ENCODE data around the gene ADCY2.

Gene ADCY2

DNA sequence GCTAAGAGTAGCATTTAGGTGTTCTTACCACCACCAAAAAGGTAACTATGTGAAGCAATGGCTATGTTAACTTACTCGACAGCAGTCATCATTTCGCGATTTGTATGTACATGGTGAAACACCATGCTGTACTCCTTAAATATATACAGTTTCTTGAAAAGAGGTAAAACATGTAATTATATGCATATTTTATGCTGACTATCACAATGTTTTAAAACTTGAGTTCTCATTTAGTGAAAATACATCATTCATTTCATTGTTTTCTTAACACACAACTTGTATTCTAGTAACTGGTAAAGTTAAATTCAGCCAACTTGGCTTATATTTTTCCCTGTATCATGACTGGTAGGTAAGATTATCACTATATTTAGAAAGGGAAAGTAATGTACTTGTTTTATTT lies 189.9 kb downstream of the ADCY2 start:
- Histone ChIP-seq H3K4me2 (ENCODE audit: low read length) (no peak overlapping the region), H3K27me3 (ENCODE audit: insufficient read depth, low read length, poor library complexity) (no peaks in the 10 kb centered on the region), H3K36me3 (ENCODE audit: control insufficient read depth, insufficient read depth, low read length) (no peaks in the 10 kb centered on the region), H3K9ac (ENCODE audit: low read length) (no peak overlapping the region), H3K79me1 (ENCODE audit: low read length) (peaks cover 2% of the 10 kb centered on the region), H3K18ac (ENCODE audit: low read length) (no peak overlapping the region), H2BK120ac (ENCODE audit: low read depth, low read length) (no peak overlapping the region), H4K8ac (ENCODE audit: low read depth, low read length) (no peak overlapping the region), H3K4me3 (ENCODE audit: low read length) (no peak overlapping the region), H4K5ac (ENCODE audit: low read length) (no peak overlapping the region), H3K4me1 (ENCODE audit: control insufficient read depth, low read depth, low read length) (no peaks in the 10 kb centered on the region), H3K27ac (ENCODE audit: low read depth, low read length) (no peak overlapping the region), H2AK5ac (ENCODE audit: low read length) (no peak overlapping the region), H3K56ac (ENCODE audit: low read length) (no peak overlapping the region), H3K4ac (ENCODE audit: low read depth, low read length) (no peak overlapping the region), H2BK5ac (ENCODE audit: low read length) (no peak overlapping the region), H3K23ac (ENCODE audit: low read length) (no peak overlapping the region), H2BK15ac (replicated peaks; ENCODE audit: low read depth) (no peak overlapping the region), H3K79me2 (ENCODE audit: control insufficient read depth, insufficient read depth, low read length) (no peaks in the 10 kb centered on the region)
- DNase-seq = no peak
- no CpG with 5 or more reads among the region's 3 CpGs for WGBS (ENCODE audit: extremely low coverage, insufficient coverage, low lambda C conversion rate)

DNA sequence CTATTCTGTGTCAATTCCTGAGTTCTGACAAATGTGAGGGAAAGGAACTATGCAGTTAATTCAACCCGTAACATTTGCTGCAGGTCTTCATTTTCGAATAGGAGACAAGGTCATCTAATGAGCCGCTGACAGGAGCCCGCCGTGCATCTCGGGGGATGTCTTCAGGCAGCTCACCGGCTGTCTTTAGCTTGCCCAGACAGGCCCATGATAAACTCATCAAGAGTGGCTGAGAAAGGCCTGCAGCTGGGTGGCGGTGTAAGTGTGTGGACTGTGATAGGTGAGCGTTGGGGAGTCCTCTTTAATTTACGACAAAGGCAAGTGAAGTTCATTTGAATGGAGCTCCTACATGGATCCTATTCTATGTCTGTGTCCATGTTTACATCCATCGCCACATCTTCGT lies 190.5 kb downstream of the ADCY2 start:
- no peaks in the 10 kb centered on the region for H3K36me3 ChIP-seq (ENCODE audit: control insufficient read depth, insufficient read depth, low read length)
- H3K79me1 ChIP-seq (ENCODE audit: low read length) = peaks cover 2% of the 10 kb centered on the region
- no peaks in the 10 kb centered on the region for H3K4me1 ChIP-seq (ENCODE audit: control insufficient read depth, low read depth, low read length)
- H4K5ac ChIP-seq (ENCODE audit: low read length) = no peak overlapping the region
- H3K18ac ChIP-seq (ENCODE audit: low read length) = no peak overlapping the region
- H3K79me2 ChIP-seq (ENCODE audit: control insufficient read depth, insufficient read depth, low read length) = no peaks in the 10 kb centered on the region
- H3K27me3 ChIP-seq (ENCODE audit: insufficient read depth, low read length, poor library complexity) = no peaks in the 10 kb centered on the region
- H3K27ac ChIP-seq (ENCODE audit: low read depth, low read length) = no peak overlapping the region
- no peak for DNase-seq
- peak overlapping the region; percentile 3 for H3K4ac ChIP-seq (ENCODE audit: low read depth, low read length)
- H3K4me3 ChIP-seq (ENCODE audit: low read length) = no peak overlapping the region
- H2BK15ac ChIP-seq (replicated peaks; ENCODE audit: low read depth) = no peak overlapping the region
- H3K9ac ChIP-seq (ENCODE audit: low read length) = no peak overlapping the region
- H2AK5ac ChIP-seq (ENCODE audit: low read length) = no peak overlapping the region
- whole genome bisulfite sequencing (ENCODE audit: extremely low coverage, insufficient coverage, low lambda C conversion rate) = no CpG with 5 or more reads among the region's 12 CpGs
- H3K56ac ChIP-seq (ENCODE audit: low read length) = no peak overlapping the region
- no peak overlapping the region for H3K23ac ChIP-seq (ENCODE audit: low read length)
- no peak overlapping the region for H3K4me2 ChIP-seq (ENCODE audit: low read length)
- no peak overlapping the region for H2BK120ac ChIP-seq (ENCODE audit: low read depth, low read length)
- no peak overlapping the region for H2BK5ac ChIP-seq (ENCODE audit: low read length)
- no peak overlapping the region for H4K8ac ChIP-seq (ENCODE audit: low read depth, low read length)

DNA sequence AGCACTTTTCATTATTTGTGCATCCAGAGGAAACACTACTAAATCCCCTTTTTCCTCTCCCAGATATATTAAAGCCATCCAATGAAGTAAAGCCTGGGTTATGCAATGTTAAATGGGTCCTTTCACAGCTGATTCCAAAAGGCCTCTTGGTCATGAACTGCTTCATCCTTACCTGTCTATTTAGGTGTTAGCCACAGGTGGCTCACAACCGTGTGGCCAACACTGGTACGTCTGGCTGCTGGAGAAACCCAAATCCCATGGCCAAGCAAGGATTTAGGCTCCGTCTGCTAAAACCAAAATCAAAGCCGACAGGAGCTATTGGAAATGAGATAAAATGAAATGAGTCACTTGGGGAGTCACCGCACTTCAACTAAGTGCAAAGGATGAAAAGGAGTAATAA lies 193.9 kb downstream of the ADCY2 start:
- no peak overlapping the region for H3K23ac ChIP-seq (ENCODE audit: low read length)
- no CpG with 5 or more reads among the region's 5 CpGs for WGBS (ENCODE audit: extremely low coverage, insufficient coverage, low lambda C conversion rate)

DNA sequence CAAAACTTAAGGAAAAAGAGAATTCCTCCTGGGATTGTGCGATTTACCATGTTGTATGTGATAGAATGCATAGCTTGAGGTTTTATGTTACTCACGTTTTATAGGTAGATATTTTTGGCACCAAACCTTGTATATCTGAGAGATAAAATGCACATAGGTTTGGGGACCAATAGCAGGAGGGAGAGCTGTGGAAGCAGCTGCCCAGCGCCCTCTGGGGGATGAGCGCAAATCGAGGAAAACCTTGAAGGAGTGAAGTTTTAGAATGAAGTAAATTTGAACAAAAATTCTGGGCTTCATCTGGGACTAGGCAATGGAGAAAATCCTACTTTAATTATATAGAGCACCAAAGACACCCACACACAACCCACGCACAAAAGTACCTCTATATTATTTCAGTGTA lies 197.0 kb downstream of the ADCY2 start:
- H2BK15ac ChIP-seq (replicated peaks; ENCODE audit: low read depth) = no peak overlapping the region
- H3K79me1 ChIP-seq (ENCODE audit: low read length) = peaks cover 3% of the 10 kb centered on the region
- no peak overlapping the region for H3K56ac ChIP-seq (ENCODE audit: low read length)
- WGBS (ENCODE audit: extremely low coverage, insufficient coverage, low lambda C conversion rate) = no CpG with 5 or more reads among the region's 6 CpGs
- no peak overlapping the region for H2BK5ac ChIP-seq (ENCODE audit: low read length)
- no peak overlapping the region for H3K18ac ChIP-seq (ENCODE audit: low read length)
- H4K5ac ChIP-seq (ENCODE audit: low read length) = no peak overlapping the region
- no peak overlapping the region for H3K9ac ChIP-seq (ENCODE audit: low read length)
- DNase-seq = peak; percentile 44
- H3K36me3 ChIP-seq (ENCODE audit: control insufficient read depth, insufficient read depth, low read length) = no peaks in the 10 kb centered on the region
- H3K27me3 ChIP-seq (ENCODE audit: insufficient read depth, low read length, poor library complexity) = no peaks in the 10 kb centered on the region
- no peak overlapping the region for H3K4me3 ChIP-seq (ENCODE audit: low read length)
- H3K4ac ChIP-seq (ENCODE audit: low read depth, low read length) = no peak overlapping the region
- no peak overlapping the region for H3K4me2 ChIP-seq (ENCODE audit: low read length)
- H3K4me1 ChIP-seq (ENCODE audit: control insufficient read depth, low read depth, low read length) = no peaks in the 10 kb centered on the region
- no peak overlapping the region for H3K27ac ChIP-seq (ENCODE audit: low read depth, low read length)
- no peak overlapping the region for H2AK5ac ChIP-seq (ENCODE audit: low read length)
- H3K79me2 ChIP-seq (ENCODE audit: control insufficient read depth, insufficient read depth, low read length) = no peaks in the 10 kb centered on the region
- no peak overlapping the region for H3K23ac ChIP-seq (ENCODE audit: low read length)
- no peak overlapping the region for H4K8ac ChIP-seq (ENCODE audit: low read depth, low read length)
- peak overlapping the region; percentile 61 for H2BK120ac ChIP-seq (ENCODE audit: low read depth, low read length)

More for the DNA sequence above, 193.9 kb downstream of the ADCY2 start:
- Histone ChIP-seq H3K56ac (ENCODE audit: low read length) (no peak overlapping the region), H2BK120ac (ENCODE audit: low read depth, low read length) (no peak overlapping the region), H3K4me3 (ENCODE audit: low read length) (no peak overlapping the region), H3K36me3 (ENCODE audit: control insufficient read depth, insufficient read depth, low read length) (no peaks in the 10 kb centered on the region), H3K4me1 (ENCODE audit: control insufficient read depth, low read depth, low read length) (no peaks in the 10 kb centered on the region), H2AK5ac (ENCODE audit: low read length) (no peak overlapping the region), H2BK15ac (replicated peaks; ENCODE audit: low read depth) (no peak overlapping the region), H3K4me2 (ENCODE audit: low read length) (no peak overlapping the region), H3K79me2 (ENCODE audit: control insufficient read depth, insufficient read depth, low read length) (no peaks in the 10 kb centered on the region), H4K8ac (ENCODE audit: low read depth, low read length) (no peak overlapping the region), H3K79me1 (ENCODE audit: low read length) (peaks cover 6% of the 10 kb centered on the region), H3K4ac (ENCODE audit: low read depth, low read length) (no peak overlapping the region), H3K27ac (ENCODE audit: low read depth, low read length) (no peak overlapping the region), H3K27me3 (ENCODE audit: insufficient read depth, low read length, poor library complexity) (no peaks in the 10 kb centered on the region), H3K9ac (ENCODE audit: low read length) (no peak overlapping the region), H3K18ac (ENCODE audit: low read length) (no peak overlapping the region), H2BK5ac (ENCODE audit: low read length) (no peak overlapping the region), H4K5ac (ENCODE audit: low read length) (no peak overlapping the region)
- peak; percentile 29 for DNase-seq

DNA sequence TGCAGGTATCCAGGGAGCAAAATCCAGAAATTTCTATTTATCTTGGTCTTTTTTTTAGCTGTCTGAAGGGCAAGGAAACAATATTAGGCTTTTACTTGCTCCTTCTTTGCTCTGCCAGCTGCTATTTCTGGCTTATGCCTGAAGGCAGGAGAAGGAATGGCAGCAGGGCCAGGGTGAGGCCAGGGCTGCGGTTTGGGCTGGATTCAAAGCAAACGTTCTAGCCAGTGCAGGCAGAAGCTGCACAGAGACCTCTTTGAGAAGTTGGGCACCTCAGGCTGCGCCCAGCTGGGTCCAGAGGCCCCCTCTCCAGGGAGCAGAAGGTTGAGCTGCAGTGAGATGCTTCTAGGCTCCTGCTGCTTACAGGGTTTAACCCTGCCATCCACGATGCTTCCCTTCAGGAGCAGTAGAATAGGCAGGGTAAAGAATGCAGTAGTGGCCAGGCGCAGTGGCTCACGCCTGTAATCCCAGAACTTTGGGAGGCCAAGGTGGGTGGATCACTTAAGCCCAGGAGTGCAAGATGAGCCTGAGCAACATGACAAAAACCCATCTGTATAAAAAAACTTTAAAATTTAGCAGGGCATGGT lies 201.2 kb downstream of the ADCY2 start:
- H3K27me3 ChIP-seq (ENCODE audit: insufficient read depth, low read length, poor library complexity) = no peaks in the 10 kb centered on the region
- H2AK5ac ChIP-seq (ENCODE audit: low read length) = no peak overlapping the region
- peaks cover 7% of the 10 kb centered on the region for H3K79me1 ChIP-seq (ENCODE audit: low read length)
- no peak overlapping the region for H2BK120ac ChIP-seq (ENCODE audit: low read depth, low read length)
- WGBS (ENCODE audit: extremely low coverage, insufficient coverage, low lambda C conversion rate) = no CpG with 5 or more reads among the region's 6 CpGs
- no peak overlapping the region for H4K5ac ChIP-seq (ENCODE audit: low read length)
- H3K4me2 ChIP-seq (ENCODE audit: low read length) = no peak overlapping the region
- H3K79me2 ChIP-seq (ENCODE audit: control insufficient read depth, insufficient read depth, low read length) = peaks cover 5% of the 10 kb centered on the region
- H3K27ac ChIP-seq (ENCODE audit: low read depth, low read length) = no peak overlapping the region
- H4K8ac ChIP-seq (ENCODE audit: low read depth, low read length) = no peak overlapping the region
- H3K9ac ChIP-seq (ENCODE audit: low read length) = no peak overlapping the region
- H3K56ac ChIP-seq (ENCODE audit: low read length) = no peak overlapping the region
- H3K18ac ChIP-seq (ENCODE audit: low read length) = no peak overlapping the region
- no peak for DNase-seq
- H3K4ac ChIP-seq (ENCODE audit: low read depth, low read length) = no peak overlapping the region
- no peak overlapping the region for H2BK5ac ChIP-seq (ENCODE audit: low read length)
- H3K36me3 ChIP-seq (ENCODE audit: control insufficient read depth, insufficient read depth, low read length) = no peaks in the 10 kb centered on the region
- no peak overlapping the region for H3K4me3 ChIP-seq (ENCODE audit: low read length)
- no peaks in the 10 kb centered on the region for H3K4me1 ChIP-seq (ENCODE audit: control insufficient read depth, low read depth, low read length)
- H2BK15ac ChIP-seq (replicated peaks; ENCODE audit: low read depth) = no peak overlapping the region
- no peak overlapping the region for H3K23ac ChIP-seq (ENCODE audit: low read length)

DNA sequence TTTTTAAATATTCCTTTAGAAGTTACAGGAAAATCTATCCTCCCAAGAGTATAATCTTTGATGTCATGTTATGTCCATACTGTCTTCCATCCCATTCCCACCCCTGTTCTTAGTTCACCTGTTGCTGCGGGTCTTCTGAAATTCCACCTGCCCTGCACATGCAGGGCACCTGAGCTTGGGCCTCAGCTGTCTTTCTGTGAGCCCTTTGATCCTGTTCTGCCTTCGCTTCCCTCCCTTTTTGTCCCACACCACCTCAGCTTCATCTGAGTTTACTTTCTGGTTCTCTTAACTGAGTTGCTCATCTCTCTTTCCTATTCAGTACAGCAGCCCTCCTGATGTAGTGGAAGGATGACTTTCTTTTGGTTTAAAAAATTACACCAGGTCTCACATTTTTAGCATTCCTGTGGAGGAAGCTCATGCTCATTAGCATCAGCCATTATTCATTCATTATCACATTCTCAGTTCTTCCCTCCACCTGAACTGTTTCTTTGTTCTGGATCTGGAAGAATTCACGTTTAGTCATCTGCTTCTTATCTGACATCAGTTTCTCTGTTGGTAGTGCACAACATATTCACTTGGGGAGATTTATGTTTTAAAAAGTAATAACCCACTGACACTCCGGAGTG lies 211.0 kb downstream of the ADCY2 start:
- no peak overlapping the region for H2BK15ac ChIP-seq (replicated peaks; ENCODE audit: low read depth)
- H2BK120ac ChIP-seq (ENCODE audit: low read depth, low read length) = no peak overlapping the region
- peaks cover 5% of the 10 kb centered on the region for H3K4me1 ChIP-seq (ENCODE audit: control insufficient read depth, low read depth, low read length)
- H3K27ac ChIP-seq (ENCODE audit: low read depth, low read length) = peak overlapping the region; percentile 78
- H3K23ac ChIP-seq (ENCODE audit: low read length) = no peak overlapping the region
- H3K56ac ChIP-seq (ENCODE audit: low read length) = no peak overlapping the region
- H3K4me3 ChIP-seq (ENCODE audit: low read length) = no peak overlapping the region
- H3K4me2 ChIP-seq (ENCODE audit: low read length) = no peak overlapping the region
- no peak overlapping the region for H2AK5ac ChIP-seq (ENCODE audit: low read length)
- H3K79me1 ChIP-seq (ENCODE audit: low read length) = peaks cover 4% of the 10 kb centered on the region
- H3K79me2 ChIP-seq (ENCODE audit: control insufficient read depth, insufficient read depth, low read length) = peaks cover 8% of the 10 kb centered on the region
- no peaks in the 10 kb centered on the region for H3K27me3 ChIP-seq (ENCODE audit: insufficient read depth, low read length, poor library complexity)
- H3K18ac ChIP-seq (ENCODE audit: low read length) = no peak overlapping the region
- no peak overlapping the region for H2BK5ac ChIP-seq (ENCODE audit: low read length)
- no peak overlapping the region for H3K9ac ChIP-seq (ENCODE audit: low read length)
- no peak overlapping the region for H4K5ac ChIP-seq (ENCODE audit: low read length)
- H3K4ac ChIP-seq (ENCODE audit: low read depth, low read length) = no peak overlapping the region
- peaks cover 2% of the 10 kb centered on the region for H3K36me3 ChIP-seq (ENCODE audit: control insufficient read depth, insufficient read depth, low read length)
- no CpG with 5 or more reads among the region's 4 CpGs for WGBS (ENCODE audit: extremely low coverage, insufficient coverage, low lambda C conversion rate)
- no peak overlapping the region for H4K8ac ChIP-seq (ENCODE audit: low read depth, low read length)
- peak; percentile 94 for DNase-seq

All from mesendoderm (in vitro differentiated cells).